HepG2 (cell line): ENCODE measurements around the gene ARHGAP4. TPM values are rescaled to one million over a fixed set of nuclear protein-coding genes. Genes with fewer than 3 reads are reported as not detected.
A peak's percentile ranks its signal among the peaks of the same experiment; 100 is the strongest.

ENCODE experiments used
- ATAC-seq: fragments of 200-7000 bp; cut with Tn5 transposase; 3 replicates; pipeline ENCODE4 v1.9.1; 2020; ENCODE audit warnings: mild to moderate bottlenecking, moderate library complexity
- BruUV-seq: library from RNA; stranded (reverse); fragments of 400-500 nt; replicated peaks from 2 replicates; lab custom pipeline; 2021; lab: Mats Ljungman, UMichigan
- CTCF ChIA-PET: fragments of 300-600 bp; formaldehyde crosslinking; extraction: SDS; loops from one replicate; lab custom pipeline; 2021; ENCODE audit warnings: low total read pairs, inconsistent platforms, low intra/inter-chr PET ratio; lab: Yijun Ruan, JAX
- POLR2A ChIA-PET: fragments of 350-600 bp; sonication (Branson Sonifier 250); formaldehyde crosslinking; loops from one replicate; lab custom pipeline; 2020; ENCODE audit warnings: antibody characterized with exemption, inconsistent platforms; lab: Yijun Ruan, JAX
- DNase-seq: peaks from one replicate; pipeline ENCODE4 v3.0.0-alpha.2; 2015; ENCODE audit warnings: low spot score
- FAIRE-seq: peaks from 3 replicates; lab custom pipeline; 2011; peaks lifted over from hg19 to GRCh38; lab: Jason Lieb, UNC
- H2AFZ ChIP-seq: one replicate; pipeline ENCODE4 v1.6.1; 2011; ENCODE audit warnings: low read length, inconsistent platforms
- H3K27ac ChIP-seq: fragments of 300-600 bp; 3 replicates; pipeline ENCODE4 v1.8.0; 2011; ENCODE audit warnings: mixed run types, mild to moderate bottlenecking, mixed read lengths, low read length, inconsistent platforms; ENCODE audit not compliant: insufficient read depth; ENCODE audit errors: extremely low read length
- H3K27me3 ChIP-seq, 2 experiments: fragments of 200-600 bp in 1 of 2; 2 replicates in 1 of 2; 3 replicates in 1 of 2; pipeline versions ENCODE4 v1.6.0 to v1.8.0; 2011; ENCODE audit warnings: low read length in 2 of 2, mild to moderate bottlenecking in 2 of 2, moderate library complexity in 2 of 2, inconsistent platforms in 1 of 2; ENCODE audit not compliant: insufficient read depth in 2 of 2, control insufficient read depth in 1 of 2
- H3K36me3 ChIP-seq, 2 experiments: fragments of 200-600 bp in 1 of 2; replicated peaks in 1 of 2; 2 replicates in 1 of 2; 3 replicates in 1 of 2; pipeline versions ENCODE4 v1.5.1 to v1.8.0; 2011; ENCODE audit warnings: low read length in 2 of 2, inconsistent platforms in 1 of 2; ENCODE audit not compliant: insufficient read depth in 2 of 2, control insufficient read depth in 1 of 2
- H3K4me1 ChIP-seq: 2 replicates; pipeline ENCODE4 v1.5.1; 2012; ENCODE audit warnings: low read length, inconsistent platforms; ENCODE audit not compliant: insufficient read depth
- H3K4me2 ChIP-seq: 2 replicates; pipeline ENCODE4 v1.6.0; 2011; ENCODE audit warnings: low read depth, low read length, inconsistent platforms
- H3K4me3 ChIP-seq, 3 experiments: fragments of 200-600 bp in 1 of 3; sonication (generic), shearing (Covaris generic) in 1 of 3; replicated peaks in 1 of 3; 2 replicates each; pipeline ENCODE4 v1.5.1; 2011 to 2016; ENCODE audit warnings: low read length in 3 of 3, inconsistent platforms in 2 of 3, low read depth in 2 of 3, mild to moderate bottlenecking in 2 of 3, control low read depth in 1 of 3, mixed read lengths in 1 of 3; ENCODE audit not compliant: insufficient read depth in 1 of 3
- H3K79me2 ChIP-seq: one replicate; pipeline ENCODE4 v1.6.1; 2011; ENCODE audit warnings: low read length, inconsistent platforms; ENCODE audit not compliant: insufficient read depth
- H3K9ac ChIP-seq: 2 replicates; pipeline ENCODE4 v1.6.0; 2011; ENCODE audit warnings: mild to moderate bottlenecking, low read depth, low read length, inconsistent platforms; ENCODE audit not compliant: insufficient read depth
- H3K9me3 ChIP-seq: 2 replicates; pipeline ENCODE4 v1.5.1; 2012; ENCODE audit warnings: mild to moderate bottlenecking, low read length
- H4K20me1 ChIP-seq: 2 replicates; pipeline ENCODE4 v1.6.0; 2011; ENCODE audit warnings: inconsistent platforms, mild to moderate bottlenecking, low read length, moderate library complexity; ENCODE audit not compliant: insufficient read depth
- AGO2 ChIP-seq: fragments of 200-400 bp; formaldehyde crosslinking; optimal IDR thresholded peaks from 2 replicates; pipeline ENCODE3; 2017; ENCODE audit warnings: mild to moderate bottlenecking, low read depth, low read length, moderate library complexity
- BRCA1 ChIP-seq: sonication (generic); formaldehyde crosslinking; IDR thresholded peaks from 2 replicates; pipeline ENCODE4 v1.4.0; 2020; ENCODE audit warnings: missing genetic modification reagents
- CTCF ChIP-seq: sonication (generic); formaldehyde crosslinking; IDR thresholded peaks from 2 replicates; pipeline ENCODE4 v1.5.0; 2020; ENCODE audit warnings: mild to moderate bottlenecking, missing genetic modification reagents, moderate library complexity
- GMEB1 ChIP-seq: sonication (generic); formaldehyde crosslinking; IDR thresholded peaks from 2 replicates; pipeline ENCODE4 v1.5.1; 2020; ENCODE audit warnings: missing genetic modification reagents, mild to moderate bottlenecking, borderline replicate concordance
- KDM3A ChIP-seq: IDR thresholded peaks from 2 replicates; pipeline ENCODE4 v1.6.1; 2018; ENCODE audit warnings: low read depth, missing compliant biosample characterization
- MAFF ChIP-seq: IDR thresholded peaks from 2 replicates; pipeline ENCODE4 v1.6.1; 2011; ENCODE audit warnings: low read depth, low read length, improper control_type of control experiment
- MYC ChIP-seq: sonication (generic); formaldehyde crosslinking; IDR thresholded peaks from 2 replicates; pipeline ENCODE4 v1.9.0; 2021; ENCODE audit warnings: missing genetic modification reagents, borderline replicate concordance
- NONO ChIP-seq, 2 experiments: fragments of 450-650 bp in 1 of 2; sonication (generic) in 1 of 2; formaldehyde crosslinking in 1 of 2; IDR thresholded peaks in 1 of 2; conservative IDR thresholded peaks in 1 of 2; 2 replicates each; pipeline versions ENCODE4 v1.6.1 to v1.8.0; 2017 to 2022; ENCODE audit warnings: mild to moderate bottlenecking in 1 of 2, missing genetic modification reagents in 1 of 2, moderate library complexity in 1 of 2
- SRF ChIP-seq: IDR thresholded peaks from 2 replicates; pipeline ENCODE4 v1.6.1; 2011; ENCODE audit warnings: mild to moderate bottlenecking, low read depth, low read length, moderate library complexity
- XRCC5 ChIP-seq: fragments of 200-400 bp; formaldehyde crosslinking; optimal IDR thresholded peaks from 2 replicates; pipeline ENCODE3; 2017; ENCODE audit warnings: mild to moderate bottlenecking, low read length
- ZBTB33 ChIP-seq: sonication (generic); formaldehyde crosslinking; IDR thresholded peaks from 2 replicates; pipeline ENCODE4 v1.4.0; 2020; ENCODE audit warnings: missing genetic modification reagents
- ZNF550 ChIP-seq: sonication (generic); formaldehyde crosslinking; IDR thresholded peaks from 2 replicates; pipeline ENCODE4 v1.4.0; 2020; ENCODE audit warnings: mild to moderate bottlenecking, missing genetic modification reagents, borderline replicate concordance
- ZNF607 ChIP-seq: sonication (generic); formaldehyde crosslinking; IDR thresholded peaks from 2 replicates; pipeline ENCODE4 v1.5.1; 2020; ENCODE audit warnings: missing genetic modification reagents, mild to moderate bottlenecking, borderline replicate concordance
- ZNF687 ChIP-seq: sonication (generic); formaldehyde crosslinking; IDR thresholded peaks from 2 replicates; pipeline ENCODE4 v1.5.1; 2020; ENCODE audit warnings: mild to moderate bottlenecking, missing genetic modification reagents, moderate library complexity
- WGBS: methylation state at CpG from one replicate; pipeline ENCODE4 v1.1.6; 2017; ENCODE audit warnings: low lambda C conversion rate; 5-methylcytosine and 5-hydroxymethylcytosine counted together
- in situ Hi-C: cut with HindIII; loops from 2 replicates; pipeline ENCODE4 v1.10.0; 2017; ENCODE audit warnings: low pct_unique_long_range_greater_than_20kb; ENCODE audit not compliant: extremely low pct_ligation_motif_present
- intact Hi-C: fragments of 100-400 bp; cut with micrococcal nuclease; formaldehyde crosslinking; loops from one replicate; pipeline ENCODE4 v1.10.0; 2022; ENCODE audit not compliant: unreplicated experiment
- polyA plus RNA-seq, 8 experiments: library from polyadenylated mRNA; depleted of rRNA in 3 of 8; stranded (reverse) in 7 of 8; unstranded in 1 of 8; fragments of >200 nt; fragmentation: Illumina TruSeq in 4 of 8; extraction: Trizol in 4 of 8; gene quantifications; 2 replicates each; pipeline versions ENCODE4 v1.2.1 to v1.2.3, GENCODE V29; 2011 to 2016; ENCODE audit warnings: low read depth in 4 of 8, missing spikeins in 1 of 8, mixed read lengths in 1 of 8; ENCODE audit not compliant: insufficient read depth in 1 of 8
- total RNA-seq, 5 experiments: library from RNA; depleted of rRNA; stranded (reverse); fragments of >200 nt; fragmentation: Illumina TruSeq; extraction: Trizol; gene quantifications; 2 replicates each; pipeline ENCODE4 v1.2.3, GENCODE V29; 2016; ENCODE audit warnings: low read depth in 1 of 5

ARHGAP4 gene
- total and polyA plus RNA-seq, 2 of the 13 experiments (the other 11 are each of a cell fraction or from before 2014, with no cell fraction given) = 0.57 to 0.64 TPM

- ChIA-PET CTCF (interaction anchor here (0.7 to 1.5 kb wide), 3 partner anchors 30 to 190 kb away, joined by 3 to 8 read pairs (median 6); partner anchors contain the start of gene PLXNB3), POLR2A (no interaction called here)
- Histone ChIP-seq H2AFZ (no peak overlapping the region), H4K20me1 (0 out of 2 replicates have a peak, but pooled peaks cover 2% of the 10 kb centered on the region), H3K79me2 (no peaks in the 10 kb centered on the region), H3K27me3 (no peaks in the 10 kb centered on the region), H3K4me2 (no peak overlapping the region), H3K9me3 (no peaks in the 10 kb centered on the region), H3K4me1 (peaks cover 6% of the 10 kb centered on the region), H3K9ac (no peak overlapping the region), H3K36me3 (peaks cover 17 to 67% of the 10 kb centered on the region in 2 experiments; a peak in 4 of 5 replicates), H3K27ac (no peak overlapping the region), H3K4me3 (no peak overlapping the region)
- BruUV-seq = no TSS peak
- DNase-seq = peak; percentile 14
- no peak for FAIRE-seq
- in situ Hi-C loops = no loop called here
- 60% methylated on average over 10 of the region's 33 CpGs for whole genome bisulfite sequencing
- intact Hi-C loops = no loop called here
- ATAC-seq = peak; percentile 50
- TF ChIP-seq AGO2 = peak; percentile 93
- no peak for TF ChIP-seq MYC (CRISPR knock-in tag)
- no peak for TF ChIP-seq GMEB1 (CRISPR knock-in tag)
- TF ChIP-seq BRCA1 (CRISPR knock-in tag) = no peak
- TF ChIP-seq SRF = peak; percentile 78; the same call in 1 of the 2 replicates
- TF ChIP-seq NONO (IDR thresholded peaks at IDR 0.05) = no peak
- 0 out of 2 replicates have a peak, but pooled peaks have one; percentile 22 for TF ChIP-seq NONO (CRISPR knock-in tag; conservative IDR thresholded peaks at IDR 0.05)
- no peak for TF ChIP-seq MAFF
- 0 out of 2 replicates have a peak, but pooled peaks have one; percentile 42 for TF ChIP-seq ZBTB33 (CRISPR knock-in tag)
- TF ChIP-seq KDM3A (CRISPR knock-in tag) = 0 out of 2 replicates have a peak, but pooled peaks have one; percentile 54
- peak; percentile 36 for TF ChIP-seq XRCC5
- peak; percentile 34; the same call in 1 of the 2 replicates for TF ChIP-seq ZNF687 (CRISPR knock-in tag)
- no peak for TF ChIP-seq ZNF607 (CRISPR knock-in tag)
- TF ChIP-seq CTCF (CRISPR knock-in tag) = peak; percentile 86
- no peak for TF ChIP-seq ZNF550
Observed at GRCh38 chrX:153953342-153953830, 27.3 kb upstream of the ARHGAP4 start.
